GM19463 (cell line): Measurements from ENCODE around the gene PLA2G4F.

ENCODE experiments used
- ATAC-seq: cut with Tn5 transposase; IDR thresholded peaks from one replicate; pipeline ENCODE4 v1.9.1; 2021; ENCODE audit warnings: mild to moderate bottlenecking, moderate library complexity; ENCODE audit not compliant: unreplicated experiment

The PLA2G4F gene

DNA sequence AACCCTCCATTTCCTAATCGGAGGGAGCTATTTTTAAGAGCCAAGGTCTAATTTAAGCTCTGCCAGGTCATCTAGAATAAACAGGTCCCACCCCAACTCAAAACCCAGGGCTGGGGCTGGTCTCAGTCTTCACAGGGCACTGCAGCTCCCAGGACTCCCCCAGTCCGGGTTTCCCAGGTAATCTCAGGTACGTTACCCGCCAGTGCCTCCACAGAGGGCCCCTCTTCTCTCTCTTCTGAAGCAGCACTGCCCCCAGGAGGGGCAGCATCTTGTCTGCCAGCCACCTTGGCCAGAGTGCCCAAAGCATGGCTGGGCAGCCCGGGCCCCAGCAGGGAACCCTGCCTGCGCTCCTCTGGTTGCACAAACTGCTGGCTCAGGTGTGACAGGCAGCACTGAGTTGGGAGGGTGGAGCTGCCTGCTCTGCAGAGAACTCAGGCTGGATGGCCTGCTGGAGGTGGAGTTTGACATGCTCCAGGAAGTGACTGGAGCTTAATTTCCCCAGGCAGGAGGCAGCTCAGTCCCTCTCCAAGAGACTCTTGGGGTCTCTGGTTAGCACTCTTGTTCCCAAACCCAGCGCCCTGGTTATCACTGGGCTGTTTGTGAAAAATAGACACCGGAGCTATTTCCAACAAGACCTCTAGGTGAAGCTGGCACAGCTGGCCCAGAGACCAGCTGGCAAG is at the start of gene PLA2G4F:
TSS of gene PLA2G4F (minus strand) at position 394 of the 680 bp plus-strand sequence. CDS start at position 307, 87 bp downstream.
- no peak for ATAC-seq

DNA sequence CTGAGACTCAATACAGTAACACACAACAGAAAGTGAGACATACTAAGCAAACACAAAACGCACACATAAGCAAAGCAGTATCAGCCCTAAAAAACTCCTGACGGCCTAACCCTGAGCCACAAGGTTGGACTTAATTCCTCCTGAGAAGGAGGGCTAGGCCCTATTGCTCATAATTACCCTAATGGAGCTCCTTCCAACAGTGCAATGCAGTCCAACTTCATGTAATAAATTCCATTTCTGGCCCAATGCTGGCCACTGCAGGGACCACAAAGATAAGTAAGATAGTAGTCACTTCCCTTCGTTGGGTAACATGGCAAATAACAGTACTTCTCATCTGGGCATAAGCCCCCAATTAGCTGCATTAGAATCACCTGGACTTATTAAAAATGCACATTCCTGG is 47.5 kb upstream of the PLA2G4F start:
- no peak for ATAC-seq

- no peak for ATAC-seq
These were observed 46.2 kb upstream of the PLA2G4F start for GRCh38 chr15:42202653-42203052.

DNA sequence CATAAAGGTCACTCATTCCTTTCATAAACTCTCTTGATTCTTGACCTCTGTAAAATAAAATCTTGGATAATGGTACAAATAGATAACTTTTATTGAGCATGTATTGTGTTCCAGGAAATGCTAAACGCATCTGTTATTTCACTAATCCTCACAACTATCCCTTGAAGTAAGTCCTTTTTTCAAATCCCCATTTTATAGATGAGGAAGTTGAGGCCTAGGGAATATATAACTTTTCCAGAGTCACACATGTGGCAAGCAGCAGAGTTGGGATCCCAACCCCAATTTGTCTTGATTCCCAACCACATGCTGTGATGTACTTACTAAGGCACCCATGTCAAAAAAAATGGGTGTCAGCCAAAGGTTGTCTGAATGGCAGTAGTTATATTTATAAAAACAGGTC is 45.4 kb upstream of the PLA2G4F start:
- ATAC-seq = no peak

DNA sequence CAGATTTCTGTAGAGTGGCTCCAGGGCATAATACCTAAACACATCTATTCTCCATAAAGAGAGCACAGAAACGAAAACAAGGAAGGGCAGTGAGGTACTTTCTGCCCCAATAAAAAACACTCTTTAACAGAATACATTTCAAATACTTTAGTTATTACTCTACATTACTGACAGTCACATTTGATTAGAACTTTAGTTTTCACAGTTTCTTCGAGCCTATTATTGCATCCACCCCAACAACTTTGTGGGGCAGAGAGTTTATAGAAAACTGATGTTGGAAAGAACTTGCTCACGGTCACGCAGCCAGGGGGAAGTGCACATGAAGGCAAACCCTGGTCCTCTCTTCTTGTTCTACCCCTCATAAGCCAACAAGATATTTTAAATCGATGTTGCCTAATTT is 42.7 kb upstream of the PLA2G4F start:
- ATAC-seq = no peak

GRCh38 chr15:42198516-42198915 is 42.1 kb upstream of the PLA2G4F start:
- ATAC-seq = no peak

DNA sequence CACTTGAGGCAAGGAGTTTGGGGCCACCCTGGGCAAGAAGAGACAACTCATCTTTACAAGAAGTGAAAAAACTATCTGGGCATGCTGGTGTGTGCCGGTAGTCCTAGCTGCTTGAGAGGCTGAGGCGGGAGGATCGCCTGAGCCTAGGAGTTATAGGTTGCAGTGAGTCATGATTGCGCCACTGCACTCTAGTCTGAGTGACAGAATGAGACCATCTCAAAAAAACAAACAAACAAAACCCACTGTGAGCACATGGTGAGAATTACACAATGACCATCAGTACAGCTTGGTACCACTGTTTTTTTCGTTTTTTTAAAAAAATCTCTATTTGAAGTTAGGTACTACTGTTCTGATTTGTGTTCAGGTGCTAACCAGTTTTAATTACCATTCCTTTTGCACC is 38.1 kb upstream of the PLA2G4F start:
- ATAC-seq = no peak

- ATAC-seq = no peak
These were observed 36.9 kb upstream of the PLA2G4F start for GRCh38 chr15:42193383-42193782.

GRCh38 chr15:42191610-42192346 is 35.3 kb upstream of the PLA2G4F start:
- no peak for ATAC-seq

- no peak for ATAC-seq
These were observed 33.9 kb upstream of the PLA2G4F start for GRCh38 chr15:42190370-42190769.

GRCh38 chr15:42185801-42186200 is 29.4 kb upstream of the PLA2G4F start:
- ATAC-seq = no peak

DNA sequence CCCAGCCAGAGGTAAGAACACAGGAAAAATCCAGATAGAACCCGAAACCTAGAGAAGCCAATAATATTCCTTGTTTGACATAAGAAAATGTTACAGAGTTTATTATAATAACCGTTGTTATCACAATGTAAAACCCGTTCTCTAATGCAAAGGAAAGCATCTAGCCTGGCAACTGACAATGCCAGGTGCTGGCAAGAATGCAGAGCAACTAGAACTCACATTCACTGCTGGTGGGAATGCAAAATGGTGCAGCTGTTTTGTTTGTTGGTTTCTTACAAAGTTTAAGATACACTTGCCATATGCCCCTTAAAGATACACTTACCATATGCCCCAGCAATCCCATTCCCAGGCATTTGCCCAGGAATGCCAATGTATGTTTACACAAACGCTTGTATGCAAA is 28.3 kb upstream of the PLA2G4F start:
- no peak for ATAC-seq

GRCh38 chr15:42184296-42184695 is 27.9 kb upstream of the PLA2G4F start:
- no peak for ATAC-seq

- ATAC-seq = no peak
These were observed 26.5 kb upstream of the PLA2G4F start for GRCh38 chr15:42182961-42183360.

DNA sequence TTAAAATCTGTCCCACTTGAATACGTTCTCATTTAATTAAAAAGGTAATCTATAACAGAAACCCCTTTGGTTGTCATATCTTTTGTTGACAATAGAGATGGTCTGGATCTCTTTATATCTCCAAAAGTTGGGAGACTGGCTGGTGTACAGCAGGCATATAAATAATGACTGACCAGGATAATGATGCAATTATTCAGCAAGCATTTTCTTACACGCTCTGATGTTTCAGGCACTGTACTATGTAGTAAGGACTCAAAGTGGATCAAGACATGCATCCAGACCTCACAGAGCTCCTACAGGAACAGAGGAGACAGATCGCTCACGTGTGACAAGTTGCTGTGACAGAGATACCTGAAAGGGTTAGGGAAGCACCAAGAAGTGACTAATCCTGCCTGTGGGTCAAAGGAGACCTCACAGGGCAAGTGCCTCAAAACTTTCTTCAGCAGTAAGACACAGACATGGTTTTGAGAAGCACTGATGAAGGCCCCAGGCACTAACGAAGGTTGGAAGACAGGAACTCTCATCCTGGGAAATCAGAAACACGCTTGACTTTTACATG is 26.0 kb upstream of the PLA2G4F start:
- no peak for ATAC-seq

- ATAC-seq = no peak
These were observed 21.6 kb upstream of the PLA2G4F start for GRCh38 chr15:42178056-42178455.

GRCh38 chr15:42175671-42176070 is 19.2 kb upstream of the PLA2G4F start:
- no peak for ATAC-seq

GRCh38 chr15:42172475-42172874 is 16.0 kb upstream of the PLA2G4F start:
- no peak for ATAC-seq

DNA sequence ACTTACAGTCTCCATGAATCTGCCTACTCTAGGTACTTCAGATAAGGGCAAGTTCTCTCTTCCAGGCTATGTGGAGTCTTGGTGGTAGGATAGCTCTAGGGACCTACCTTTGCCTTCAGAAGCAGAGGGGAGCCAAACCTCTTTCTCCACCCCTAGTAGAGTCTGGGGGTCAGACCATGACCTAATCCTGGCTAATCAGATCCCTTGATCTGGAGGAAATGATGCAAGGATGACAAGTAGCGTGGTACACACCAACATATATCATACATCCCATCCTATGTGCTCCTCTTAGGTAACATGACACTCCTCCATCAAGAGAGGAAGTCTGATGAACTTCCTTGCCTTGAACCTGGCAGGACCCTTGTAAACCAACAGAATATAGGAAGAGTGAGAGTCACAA is 15.4 kb upstream of the PLA2G4F start:
- ATAC-seq = no peak

DNA sequence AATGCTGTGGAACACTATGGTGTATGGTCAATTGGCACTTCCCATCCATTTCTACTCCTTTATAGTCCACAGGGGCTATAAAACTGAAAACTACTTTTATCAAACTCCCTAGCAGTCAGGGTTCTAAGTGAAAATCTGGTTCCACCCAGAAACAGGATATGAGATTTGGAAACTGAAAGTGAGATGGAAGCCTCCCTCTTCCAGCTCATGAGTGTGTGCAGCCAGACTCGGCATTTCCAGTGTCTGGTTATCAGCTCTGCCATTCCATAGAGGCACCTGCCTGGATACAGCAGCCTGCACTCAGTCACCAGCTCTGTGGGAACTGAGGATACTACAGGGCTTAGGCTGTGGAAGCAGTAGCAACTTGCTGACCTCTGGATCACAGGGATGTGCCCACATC is 14.7 kb upstream of the PLA2G4F start:
- no peak for ATAC-seq

- no peak for ATAC-seq
These were observed 9.9 kb upstream of the PLA2G4F start for GRCh38 chr15:42166225-42166940.

DNA sequence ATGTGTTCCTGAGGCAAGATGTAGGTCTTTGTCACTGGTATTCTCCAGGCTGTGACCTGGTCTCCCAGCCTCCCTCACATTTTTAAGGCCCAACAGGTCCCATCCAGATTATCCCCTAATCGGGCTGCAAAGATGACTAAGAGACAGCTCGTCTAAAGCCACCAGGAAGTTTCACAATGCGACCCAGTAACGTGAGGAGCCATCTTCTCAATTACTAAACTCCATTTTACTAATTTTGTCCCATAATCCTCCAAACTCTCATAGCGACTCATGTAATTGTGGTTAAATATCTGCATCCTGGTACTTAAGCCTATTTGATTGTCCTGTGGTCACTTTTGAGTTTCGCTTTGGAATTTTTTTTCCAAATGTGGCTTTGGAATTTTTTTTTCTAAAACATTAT is 8.7 kb upstream of the PLA2G4F start:
- no peak for ATAC-seq
